Measurements from ENCODE around the gene LELP1.

The LELP1 gene

GRCh38 chr1:153210206-153210605 is 7.0 kb downstream of the LELP1 start:
- no peaks in the 10 kb centered on the region for H3K4me1 ChIP-seq (ENCODE audit: insufficient read depth, low read length, poor library complexity, severe bottlenecking)
- no peak overlapping the region for H2AFZ ChIP-seq (ENCODE audit: low read length)
- H3K4me2 ChIP-seq (ENCODE audit: low read depth, low read length, poor library complexity, severe bottlenecking): no peak overlapping the region
- H3K79me2 ChIP-seq (ENCODE audit: insufficient read depth, low read length): no peaks in the 10 kb centered on the region
- H4K20me1 ChIP-seq (ENCODE audit: insufficient read depth, low read length, poor library complexity, severe bottlenecking): no peaks in the 10 kb centered on the region
- H3F3A ChIP-seq (ENCODE audit: low read depth): no peaks in the 10 kb centered on the region
- TF ChIP-seq EZH2phosphoT487 (IDR thresholded peaks at IDR 0.05; ENCODE audit: borderline replicate concordance) (no peak), CTCF (conservative IDR thresholded peaks at IDR 0.05; ENCODE audit: low read length) (no peak)
- H3K36me3 ChIP-seq (ENCODE audit: insufficient read depth, low read length): no peaks in the 10 kb centered on the region
- H3K4me3 ChIP-seq (ENCODE audit: low read length, poor library complexity, severe bottlenecking): no peak overlapping the region
- H3K9me3 ChIP-seq (ENCODE audit: insufficient read depth, low read depth, low read length): no peaks in the 10 kb centered on the region
- no peak overlapping the region for H3K9ac ChIP-seq (ENCODE audit: low read depth, low read length, poor library complexity, severe bottlenecking)
- no peaks in the 10 kb centered on the region for H3K9me2 ChIP-seq (replicated peaks; ENCODE audit: low read depth, low read length)
- H3K27me3 ChIP-seq (ENCODE audit: insufficient read depth, low read length, poor library complexity, severe bottlenecking): no peaks in the 10 kb centered on the region

- Histone ChIP-seq H3K79me2 (ENCODE audit: insufficient read depth, low read length) (no peaks in the 10 kb centered on the region), H3K4me3 (ENCODE audit: low read length, poor library complexity, severe bottlenecking) (no peak overlapping the region), H3K4me1 (ENCODE audit: insufficient read depth, low read length, poor library complexity, severe bottlenecking) (peaks cover 7% of the 10 kb centered on the region), H2AFZ (ENCODE audit: low read length) (no peak overlapping the region), H3K9me3 (ENCODE audit: insufficient read depth, low read depth, low read length) (no peaks in the 10 kb centered on the region), H3K4me2 (ENCODE audit: low read depth, low read length, poor library complexity, severe bottlenecking) (no peak overlapping the region), H3K9ac (ENCODE audit: low read depth, low read length, poor library complexity, severe bottlenecking) (no peak overlapping the region), H4K20me1 (ENCODE audit: insufficient read depth, low read length, poor library complexity, severe bottlenecking) (no peaks in the 10 kb centered on the region), H3K36me3 (ENCODE audit: insufficient read depth, low read length) (no peaks in the 10 kb centered on the region), H3F3A (ENCODE audit: low read depth) (no peaks in the 10 kb centered on the region), H3K27me3 (ENCODE audit: insufficient read depth, low read length, poor library complexity, severe bottlenecking) (no peaks in the 10 kb centered on the region), H3K9me2 (replicated peaks; ENCODE audit: low read depth, low read length) (no peaks in the 10 kb centered on the region)
- TF ChIP-seq EZH2phosphoT487 (IDR thresholded peaks at IDR 0.05; ENCODE audit: borderline replicate concordance) (no peak), CTCF (conservative IDR thresholded peaks at IDR 0.05; ENCODE audit: low read length) (no peak)
Observed at GRCh38 chr1:153212201-153212600, 9.0 kb downstream of the LELP1 start.

- Histone ChIP-seq H3K4me3 (ENCODE audit: low read length, poor library complexity, severe bottlenecking) (no peak overlapping the region), H3K9me3 (ENCODE audit: insufficient read depth, low read depth, low read length) (no peaks in the 10 kb centered on the region), H3K9ac (ENCODE audit: low read depth, low read length, poor library complexity, severe bottlenecking) (no peak overlapping the region), H3K9me2 (replicated peaks; ENCODE audit: low read depth, low read length) (no peaks in the 10 kb centered on the region), H4K20me1 (ENCODE audit: insufficient read depth, low read length, poor library complexity, severe bottlenecking) (no peaks in the 10 kb centered on the region), H3K4me2 (ENCODE audit: low read depth, low read length, poor library complexity, severe bottlenecking) (no peak overlapping the region), H2AFZ (ENCODE audit: low read length) (no peak overlapping the region), H3K27me3 (ENCODE audit: insufficient read depth, low read length, poor library complexity, severe bottlenecking) (no peaks in the 10 kb centered on the region), H3K36me3 (ENCODE audit: insufficient read depth, low read length) (no peaks in the 10 kb centered on the region), H3F3A (ENCODE audit: low read depth) (0 out of 2 replicates have a peak, but pooled peaks cover 2% of the 10 kb centered on the region), H3K4me1 (ENCODE audit: insufficient read depth, low read length, poor library complexity, severe bottlenecking) (peaks cover 19% of the 10 kb centered on the region), H3K79me2 (ENCODE audit: insufficient read depth, low read length) (no peaks in the 10 kb centered on the region)
- TF ChIP-seq EZH2phosphoT487 (IDR thresholded peaks at IDR 0.05; ENCODE audit: borderline replicate concordance): no peak
- no peak for TF ChIP-seq CTCF (conservative IDR thresholded peaks at IDR 0.05; ENCODE audit: low read length)
Observed at GRCh38 chr1:153213519-153213918, 10.3 kb downstream of the LELP1 start.

Measured in Loucy (cell line).